K562 (cell line): ENCODE measurements around the gene B4GALT7. TPM values are rescaled to one million over a fixed set of nuclear protein-coding genes. Genes with fewer than 3 reads are reported as not detected.

Source experiments
- ATAC-seq: fragments of 200-7000 bp; cut with Tn5 transposase; 3 replicates; pipeline ENCODE4 v1.9.1; 2020; ENCODE audit warnings: moderate library complexity
- BruUV-seq: library from RNA; stranded (reverse); fragments of 400-500 nt; replicated peaks from 2 replicates; lab custom pipeline; 2021; lab: Mats Ljungman, UMichigan
- CTCF ChIA-PET: fragments of 300-600 bp; formaldehyde crosslinking; extraction: SDS; loops from one replicate; lab custom pipeline; 2021; ENCODE audit warnings: low intra/inter-chr PET ratio; lab: Yijun Ruan, JAX
- POLR2A ChIA-PET: fragments of 300-600, 350-650 bp; sonication (Branson Sonifier 250); formaldehyde crosslinking; extraction: SDS; loops from one replicate; lab custom pipeline; 2021; ENCODE audit warnings: antibody characterized with exemption, inconsistent platforms; lab: Yijun Ruan, JAX
- DNase-seq, 4 experiments: peaks; one replicate each; pipeline versions ENCODE4 v3.0.0 to v3.0.0-alpha.2; 2011 to 2018; ENCODE audit warnings: low spot score in 3 of 4, mixed read lengths in 3 of 4; ENCODE audit errors: extremely low read depth in 1 of 4
- FAIRE-seq: peaks from 2 replicates; lab custom pipeline; 2011; peaks lifted over from hg19 to GRCh38; lab: Jason Lieb, UNC
- H2AFZ ChIP-seq: 2 replicates; pipeline ENCODE4 v1.6.0; 2011; ENCODE audit warnings: low read depth, low read length, control low read depth, inconsistent platforms
- H3K27ac ChIP-seq: fragments of 200-600 bp; 3 replicates; pipeline ENCODE4 v1.8.0; 2011; ENCODE audit warnings: low read depth, mild to moderate bottlenecking, control low read depth, inconsistent platforms, low read length, moderate library complexity, mixed read lengths; ENCODE audit errors: extremely low read depth
- H3K27me3 ChIP-seq, 2 experiments: fragments of 300-600 bp in 1 of 2; 2 replicates in 1 of 2; 3 replicates in 1 of 2; pipeline versions ENCODE4 v1.6.0 to v1.8.0; 2011; ENCODE audit warnings: inconsistent platforms in 2 of 2, low read length in 2 of 2, mild to moderate bottlenecking in 1 of 2, mixed read lengths in 1 of 2, moderate library complexity in 1 of 2; ENCODE audit not compliant: control insufficient read depth in 2 of 2, insufficient read depth in 2 of 2
- H3K36me3 ChIP-seq: fragments of 300-600 bp; 3 replicates; pipeline ENCODE4 v1.8.0; 2011; ENCODE audit warnings: mild to moderate bottlenecking, low read length, inconsistent platforms; ENCODE audit not compliant: control insufficient read depth, insufficient read depth
- H3K4me1 ChIP-seq, 2 experiments: fragments of 200-600 bp in 1 of 2; replicated peaks in 1 of 2; 2 replicates in 1 of 2; 3 replicates in 1 of 2; pipeline versions ENCODE4 v1.5.1 to v1.8.0; 2011; ENCODE audit warnings: inconsistent platforms in 2 of 2, low read length in 2 of 2, mild to moderate bottlenecking in 1 of 2, mixed read lengths in 1 of 2, moderate library complexity in 1 of 2; ENCODE audit not compliant: control insufficient read depth in 2 of 2, insufficient read depth in 2 of 2
- H3K4me2 ChIP-seq: 2 replicates; pipeline ENCODE4 v1.6.1; 2011; ENCODE audit warnings: low read length, control low read depth, inconsistent platforms, mixed read lengths; ENCODE audit not compliant: insufficient read depth
- H3K4me3 ChIP-seq: fragments of 200-600 bp; sonication (generic), shearing (Covaris generic); 2 replicates; pipeline ENCODE4 v1.5.1; 2016; ENCODE audit warnings: control low read depth, inconsistent platforms
- H3K79me2 ChIP-seq: fragments of 200-600 bp; 3 replicates; pipeline ENCODE4 v1.8.0; 2011; ENCODE audit warnings: low read length, inconsistent platforms; ENCODE audit not compliant: control insufficient read depth, insufficient read depth
- H3K9ac ChIP-seq, 2 experiments: 2 replicates each; pipeline versions ENCODE4 v1.6.0 to v1.6.1; 2011; ENCODE audit warnings: low read depth in 2 of 2, low read length in 2 of 2, control low read depth in 1 of 2, inconsistent platforms in 1 of 2, mild to moderate bottlenecking in 1 of 2, mixed read lengths in 1 of 2; ENCODE audit not compliant: insufficient read depth in 1 of 2
- H3K9me1 ChIP-seq: one replicate; pipeline ENCODE4 v1.6.0; 2011; ENCODE audit warnings: inconsistent platforms, mild to moderate bottlenecking, low read length, moderate library complexity; ENCODE audit not compliant: control insufficient read depth, insufficient read depth
- H3K9me3 ChIP-seq: replicated peaks from 2 replicates; pipeline ENCODE4 v1.5.1; 2011; ENCODE audit warnings: low read depth, low read length, inconsistent platforms; ENCODE audit not compliant: control insufficient read depth, insufficient read depth
- H4K20me1 ChIP-seq: replicated peaks from 2 replicates; pipeline ENCODE4 v1.6.1; 2011; ENCODE audit warnings: low read length, inconsistent platforms, mixed read lengths; ENCODE audit not compliant: control insufficient read depth, insufficient read depth
- CHD1 ChIP-seq: fragments of 200-600 bp; sonication (generic); IDR thresholded peaks from one replicate; pipeline ENCODE4 v1.6.1; 2012; ENCODE audit warnings: mild to moderate bottlenecking, moderate library complexity, low read length, inconsistent platforms
- CREM ChIP-seq: IDR thresholded peaks from 2 replicates; pipeline ENCODE4 v1.6.1; 2014; ENCODE audit warnings: antibody characterized with exemption, low read depth
- ELF2 ChIP-seq: fragments of 250-450 bp; sonication (Bioruptor Pico); IDR thresholded peaks from 2 replicates; pipeline ENCODE4 v1.5.0; 2021; ENCODE audit warnings: mild to moderate bottlenecking
- HSF4 ChIP-seq: fragments of 250-450 bp; sonication (Bioruptor Pico); IDR thresholded peaks from 2 replicates; pipeline ENCODE4 v2.1.2; 2022; ENCODE audit warnings: mild to moderate bottlenecking, moderate library complexity, borderline replicate concordance
- MCM3 ChIP-seq: fragments of 450-650 bp; IDR thresholded peaks from 2 replicates; pipeline ENCODE4 v1.6.1; 2016
- NFYB ChIP-seq: IDR thresholded peaks from 2 replicates; pipeline ENCODE4 v1.6.1; 2011; ENCODE audit warnings: mild to moderate bottlenecking, moderate library complexity; ENCODE audit not compliant: insufficient read length; ENCODE audit errors: extremely low read depth
- PHF20 ChIP-seq: fragments of 450-650 bp; IDR thresholded peaks from 2 replicates; pipeline ENCODE4 v1.6.1; 2018; ENCODE audit not compliant: partially characterized antibody
- RBM15 ChIP-seq: fragments of 200-400 bp; formaldehyde crosslinking; IDR thresholded peaks from 2 replicates; pipeline ENCODE4 v1.6.1; 2018; ENCODE audit warnings: mild to moderate bottlenecking, low read length, moderate library complexity; ENCODE audit not compliant: insufficient read depth
- RBM25 ChIP-seq: fragments of 200-400 bp; formaldehyde crosslinking; IDR thresholded peaks from 2 replicates; pipeline ENCODE4 v1.6.1; 2018; ENCODE audit warnings: low read length, low read depth, moderate library complexity; ENCODE audit not compliant: severe bottlenecking
- RUNX1 ChIP-seq: sonication (generic); IDR thresholded peaks from 2 replicates; pipeline ENCODE4 v1.6.1; 2016; ENCODE audit warnings: antibody characterized with exemption, low read depth
- TEAD1 ChIP-seq, 2 experiments: fragments of 450-650 bp in 1 of 2; sonication (generic) in 1 of 2; formaldehyde crosslinking; IDR thresholded peaks; 2 replicates each; pipeline versions ENCODE4 v1.4.0 to v1.8.0; 2020 to 2022; ENCODE audit warnings: mild to moderate bottlenecking in 2 of 2, missing genetic modification reagents in 1 of 2
- TRIM28 ChIP-seq: fragments of 450-650 bp; IDR thresholded peaks from 2 replicates; pipeline ENCODE4 v1.6.1; 2017
- XRCC3 ChIP-seq: fragments of 450-650 bp; IDR thresholded peaks from 2 replicates; pipeline ENCODE4 v1.6.1; 2017; ENCODE audit warnings: mild to moderate bottlenecking, moderate library complexity
- XRCC4 ChIP-seq: IDR thresholded peaks from one replicate; pipeline ENCODE4 v1.6.1; 2011; ENCODE audit not compliant: insufficient read depth, insufficient read length; ENCODE audit errors: extremely low read depth
- ZNF140 ChIP-seq: fragments of 250-450 bp; sonication (Bioruptor Pico); IDR thresholded peaks from 2 replicates; pipeline ENCODE4 v1.8.0; 2021; ENCODE audit warnings: moderate library complexity, mild to moderate bottlenecking, inconsistent platforms
- ZNF175 ChIP-seq: fragments of 200-800 bp; sonication (Bioruptor generic); IDR thresholded peaks from 2 replicates; pipeline ENCODE4 v1.6.1; 2016; ENCODE audit warnings: low read depth, mild to moderate bottlenecking, missing genetic modification characterization, missing compliant biosample characterization
- WGBS: fragments of 100-300 bp; shearing (Covaris generic); methylation state at CpG from one replicate; pipeline ENCODE4 v1.1.6; 2016; ENCODE audit warnings: low coverage, mixed read lengths; ENCODE audit not compliant: insufficient coverage; ENCODE audit errors: missing lambda C conversion rate; 5-methylcytosine and 5-hydroxymethylcytosine counted together
- in situ Hi-C: fragments of 300-500 bp; cut with MboI; formaldehyde crosslinking; loops from 4 replicates; pipeline ENCODE4 v1.15.0; 2018; ENCODE audit warnings: inconsistent platforms, mixed read lengths
- intact Hi-C: fragments of 100-400 bp; cut with micrococcal nuclease; formaldehyde crosslinking; loops from 2 replicates; pipeline ENCODE4 v1.14.2; 2022
- polyA plus RNA-seq, 8 experiments: library from polyadenylated mRNA; depleted of rRNA in 4 of 8; stranded (reverse) in 5 of 8; unstranded in 3 of 8; fragments of >200 nt; fragmentation: Nextera tagmentation in 2 of 8; fragmentation: Illumina TruSeq in 1 of 8; extraction: Ambion mirVana in 2 of 8; extraction: Trizol in 1 of 8; gene quantifications; 2 replicates each; pipeline versions ENCODE4 v1.2.1 to v1.2.3, GENCODE V29; 2011 to 2014; ENCODE audit warnings: inconsistent platforms in 1 of 8, missing spikeins in 1 of 8
- total RNA-seq, 7 experiments: library from RNA; depleted of rRNA in 6 of 7; stranded (reverse); fragments of >200 nt in 6 of 7; fragmentation: Illumina TruSeq in 2 of 7; extraction: Trizol in 2 of 7; gene quantifications; 2 replicates each; pipeline versions ENCODE4 v1.2.1 to v1.2.3, GENCODE V29; 2011 to 2021; ENCODE audit warnings: low replicate concordance in 1 of 7
- TF ChIP-seq, protein P1 (sequence below): fragments of 250-450 bp; sonication (Bioruptor Pico); IDR thresholded peaks from 2 replicates; pipeline ENCODE4 v1.4.0; 2020; ENCODE audit warnings: borderline replicate concordance
- TF ChIP-seq, protein P2 (sequence below): fragments of 450-650 bp; IDR thresholded peaks from 2 replicates; pipeline ENCODE4 v1.7.0; 2016; ENCODE audit warnings: borderline replicate concordance

Gene B4GALT7
- total and polyA plus RNA-seq, 9 of the 15 experiments (the other 6 are each of a cell fraction or from before 2014, with no cell fraction given) = 0.34 to 17.7 (median 9.1) TPM

DNA sequence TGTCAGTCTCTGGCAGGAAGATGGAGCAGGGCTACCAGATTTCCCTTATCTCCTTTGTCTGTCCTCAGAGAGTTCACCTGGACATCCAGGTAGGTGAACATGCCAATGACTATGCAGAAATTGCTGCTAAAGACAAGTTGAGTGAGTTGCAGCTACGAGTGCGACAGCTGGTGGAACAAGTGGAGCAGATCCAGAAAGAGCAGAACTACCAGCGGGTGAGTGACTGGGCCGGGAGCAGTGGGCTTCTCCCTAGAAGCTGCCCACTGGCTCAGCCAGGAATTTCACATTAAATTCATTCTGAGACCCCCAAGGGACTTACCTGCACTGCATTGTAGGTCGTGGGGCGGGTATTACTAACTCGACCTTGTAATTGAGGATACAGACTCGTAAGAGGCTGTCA lies 5.9 kb upstream of the B4GALT7 start:
- Histone ChIP-seq H3K4me2 (no peak overlapping the region), H2AFZ (no peak overlapping the region), H4K20me1 (peaks cover 7% of the 10 kb centered on the region), H3K27ac (no peak overlapping the region), H3K9me1 (no peaks in the 10 kb centered on the region), H3K27me3 (no peaks in the 10 kb centered on the region), H3K9ac (peak overlapping the region in 1 of 2 experiments; percentile 15; a peak in 1 of 4 replicates), H3K4me3 (no peak overlapping the region), H3K36me3 (peaks cover 39% of the 10 kb centered on the region), H3K9me3 (no peaks in the 10 kb centered on the region), H3K4me1 (peaks cover 9 to 16% of the 10 kb centered on the region in 2 experiments; a peak in 4 of 5 replicates), H3K79me2 (peaks cover 25% of the 10 kb centered on the region)
- intact Hi-C loops = no loop called here
- ChIA-PET CTCF (interaction anchor here (0.6 kb wide), 1 partner anchor 15 kb away, joined by 4 read pairs; no protein-coding TSS in a partner anchor), POLR2A (interaction anchor here (1.1 kb wide), 1 partner anchor 17 kb away, joined by 3 read pairs; no protein-coding TSS in a partner anchor)
- BruUV-seq = no TSS peak
- 94% methylated on average over 8 of the region's 8 CpGs for WGBS
- in situ Hi-C loops = no loop called here
- FAIRE-seq (no peak), ATAC-seq (no peak), DNase-seq (no peak)
- TF ChIP-seq, protein P1, sequence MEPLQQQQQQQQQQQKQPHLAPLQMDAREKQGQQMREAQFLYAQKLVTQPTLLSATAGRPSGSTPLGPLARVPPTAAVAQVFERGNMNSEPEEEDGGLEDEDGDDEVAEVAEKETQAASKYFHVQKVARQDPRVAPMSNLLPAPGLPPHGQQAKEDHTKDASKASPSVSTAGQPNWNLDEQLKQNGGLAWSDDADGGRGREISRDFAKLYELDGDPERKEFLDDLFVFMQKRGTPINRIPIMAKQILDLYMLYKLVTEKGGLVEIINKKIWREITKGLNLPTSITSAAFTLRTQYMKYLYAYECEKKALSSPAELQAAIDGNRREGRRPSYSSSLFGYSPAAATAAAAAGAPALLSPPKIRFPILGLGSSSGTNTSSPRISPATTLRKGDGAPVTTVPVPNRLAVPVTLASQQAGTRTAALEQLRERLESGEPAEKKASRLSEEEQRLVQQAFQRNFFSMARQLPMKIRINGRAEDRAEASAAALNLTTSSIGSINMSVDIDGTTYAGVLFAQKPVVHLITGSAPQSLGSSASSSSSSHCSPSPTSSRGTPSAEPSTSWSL (CRISPR knock-in tag) = no peak
- TF ChIP-seq RUNX1 = no peak
- no peak for TF ChIP-seq XRCC3
- no peak for TF ChIP-seq NFYB
- TF ChIP-seq TRIM28 = no peak
- no peak for TF ChIP-seq CREM
- TF ChIP-seq, protein P2, sequence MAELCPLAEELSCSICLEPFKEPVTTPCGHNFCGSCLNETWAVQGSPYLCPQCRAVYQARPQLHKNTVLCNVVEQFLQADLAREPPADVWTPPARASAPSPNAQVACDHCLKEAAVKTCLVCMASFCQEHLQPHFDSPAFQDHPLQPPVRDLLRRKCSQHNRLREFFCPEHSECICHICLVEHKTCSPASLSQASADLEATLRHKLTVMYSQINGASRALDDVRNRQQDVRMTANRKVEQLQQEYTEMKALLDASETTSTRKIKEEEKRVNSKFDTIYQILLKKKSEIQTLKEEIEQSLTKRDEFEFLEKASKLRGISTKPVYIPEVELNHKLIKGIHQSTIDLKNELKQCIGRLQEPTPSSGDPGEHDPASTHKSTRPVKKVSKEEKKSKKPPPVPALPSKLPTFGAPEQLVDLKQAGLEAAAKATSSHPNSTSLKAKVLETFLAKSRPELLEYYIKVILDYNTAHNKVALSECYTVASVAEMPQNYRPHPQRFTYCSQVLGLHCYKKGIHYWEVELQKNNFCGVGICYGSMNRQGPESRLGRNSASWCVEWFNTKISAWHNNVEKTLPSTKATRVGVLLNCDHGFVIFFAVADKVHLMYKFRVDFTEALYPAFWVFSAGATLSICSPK = no peak
- TF ChIP-seq CHD1 = no peak
- TF ChIP-seq XRCC4 = no peak
- TF ChIP-seq MCM3 = no peak
- TF ChIP-seq RBM15 = no peak
- no peak for TF ChIP-seq TEAD1 (CRISPR knock-in tag; IDR thresholded peaks at IDR 0.05)
- TF ChIP-seq ELF2 (CRISPR knock-in tag) = no peak
- no peak for TF ChIP-seq HSF4 (CRISPR knock-in tag)
- TF ChIP-seq ZNF175 (CRISPR knock-in tag) = no peak
- TF ChIP-seq PHF20 = no peak
- no peak for TF ChIP-seq ZNF140 (CRISPR knock-in tag)
- no peak for TF ChIP-seq RBM25
